GM18502 (cell line): Measurements from ENCODE around the gene OR2A7.
"Not testable (repeated sequence)": the region's sequence is repeated elsewhere in the genome, so short reads cannot be mapped to it uniquely, and the experiment has no call there.

ENCODE experiments used
- ATAC-seq: cut with Tn5 transposase; IDR thresholded peaks from one replicate; pipeline ENCODE4 v1.9.1; 2021; ENCODE audit warnings: mild to moderate bottlenecking; ENCODE audit not compliant: unreplicated experiment, poor library complexity

OR2A7 gene

DNA sequence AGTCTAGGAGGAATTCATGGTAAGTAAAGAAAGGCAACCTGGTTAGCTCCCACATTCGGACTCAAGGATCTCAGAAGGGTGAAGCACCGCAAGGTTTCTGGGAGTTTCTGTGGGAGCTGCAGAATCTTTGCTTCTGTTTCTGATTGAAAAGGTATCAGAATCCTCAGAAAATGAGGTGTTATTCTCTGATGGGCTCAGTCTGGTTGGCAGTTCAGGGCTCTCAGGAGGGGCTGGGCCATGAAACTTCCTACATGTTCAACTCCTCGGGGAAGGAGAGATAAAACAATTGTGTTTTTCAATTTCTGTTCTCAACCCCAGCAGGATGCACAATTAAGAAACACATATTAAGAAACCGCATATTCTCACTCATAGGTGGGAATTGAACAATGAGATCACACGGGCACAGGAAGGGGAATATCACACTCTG, 9.1 kb downstream of the OR2A7 start:
- no peak for ATAC-seq

DNA sequence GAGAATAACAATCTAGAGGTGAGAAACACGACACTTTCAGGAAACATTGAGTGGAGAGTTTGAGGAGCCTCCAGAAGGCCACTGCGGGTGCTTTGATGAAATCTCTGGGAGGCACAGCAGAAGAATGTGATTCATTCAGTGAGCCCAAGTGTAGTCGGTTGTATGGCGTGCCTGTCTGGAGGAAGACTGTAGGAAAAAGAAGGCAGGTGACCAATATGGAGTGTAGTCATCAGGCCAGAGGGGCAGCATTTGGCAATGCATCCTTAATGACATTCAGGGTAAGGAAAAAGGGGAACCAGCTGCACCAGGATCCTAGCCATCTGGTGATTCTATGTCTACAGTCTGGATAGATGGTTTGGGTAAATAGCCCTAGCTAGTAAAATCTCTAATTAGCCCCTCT, 12.3 kb downstream of the OR2A7 start:
- ATAC-seq = not testable (repeated sequence)

DNA sequence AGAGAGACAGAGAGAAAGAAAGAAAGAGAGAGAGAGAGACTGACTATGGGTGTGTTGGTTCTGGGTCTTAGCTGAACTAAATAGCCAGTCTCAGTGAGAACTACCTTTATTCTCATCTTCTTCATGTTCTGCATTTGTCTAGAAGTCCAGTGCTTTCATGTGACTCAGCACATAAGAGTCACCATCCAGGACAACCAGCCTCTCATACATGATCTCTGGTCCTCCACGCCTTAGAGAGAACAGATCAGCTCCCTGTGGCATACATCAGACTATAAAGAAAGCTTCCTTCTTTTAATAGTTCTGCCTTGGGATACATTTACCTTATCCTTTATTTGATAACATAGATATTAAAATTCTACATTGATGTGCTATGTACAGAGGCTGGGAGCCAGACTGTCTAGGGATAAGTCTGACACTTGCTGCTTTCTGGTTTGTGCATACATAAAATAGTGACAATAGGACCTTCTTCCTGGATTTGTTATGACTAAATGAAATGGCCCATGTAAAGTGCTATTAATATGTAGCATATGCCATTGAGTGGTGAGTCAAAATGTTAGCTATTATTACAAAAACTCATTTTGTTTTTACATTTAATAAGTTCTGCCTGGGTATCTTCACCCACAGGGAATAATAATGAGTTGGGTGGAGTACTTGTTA, 16.8 kb downstream of the OR2A7 start:
- ATAC-seq = not testable (repeated sequence)

DNA sequence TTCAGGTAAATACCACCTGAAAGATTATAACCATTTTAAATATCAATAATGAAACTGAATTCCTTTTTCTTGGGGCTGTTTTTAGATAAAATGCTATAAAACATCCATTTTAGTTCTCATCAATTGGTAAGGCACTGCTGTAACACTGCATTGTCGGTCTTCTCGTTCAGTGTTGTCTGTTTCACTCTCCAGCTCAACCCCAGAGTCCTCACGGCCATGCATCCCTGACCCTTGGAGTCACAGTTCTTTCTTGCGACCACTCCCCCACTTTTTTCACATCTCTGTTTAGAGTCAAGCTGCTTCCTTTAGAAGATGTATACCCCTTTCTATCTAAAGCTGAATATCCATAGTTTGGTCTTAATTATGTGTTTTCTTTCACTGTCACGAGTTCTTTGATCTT, 17.6 kb downstream of the OR2A7 start:
- ATAC-seq = not testable (repeated sequence)

DNA sequence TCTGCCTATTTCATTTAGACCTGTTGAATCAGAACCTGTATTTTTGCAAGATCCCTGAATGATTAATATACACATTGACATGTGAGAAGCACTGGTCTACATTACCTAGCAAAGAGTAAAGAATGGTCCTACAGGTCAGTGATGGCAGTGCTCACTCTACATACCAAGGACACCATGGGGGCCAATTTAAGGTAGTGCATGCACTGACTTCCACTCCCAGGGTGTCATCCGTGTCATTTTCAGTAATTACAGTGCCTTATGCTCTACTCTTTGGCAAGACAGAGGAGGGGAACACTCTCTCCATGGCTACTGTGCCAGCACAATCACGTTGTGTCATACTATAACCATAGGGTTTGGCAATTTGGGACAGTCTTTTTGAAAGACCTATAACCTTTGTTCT, 19.2 kb downstream of the OR2A7 start:
- ATAC-seq = not testable (repeated sequence)

- ATAC-seq = not testable (repeated sequence)
These were observed 25.2 kb downstream of the OR2A7 start, which contains the start of gene OR2A42 for GRCh38 chr7:144239365-144239764. Gene OR2A42, minus strand, starts transcription at chr7:144239605. Its CDS starts 6,762 bp downstream, at chr7:144232843.

GRCh38 chr7:144238530-144239082, 26.0 kb downstream of the OR2A7 start:
- not testable (repeated sequence) for ATAC-seq

GRCh38 chr7:144233039-144233438, 31.6 kb downstream of the OR2A7 start:
- not testable (repeated sequence) for ATAC-seq

DNA sequence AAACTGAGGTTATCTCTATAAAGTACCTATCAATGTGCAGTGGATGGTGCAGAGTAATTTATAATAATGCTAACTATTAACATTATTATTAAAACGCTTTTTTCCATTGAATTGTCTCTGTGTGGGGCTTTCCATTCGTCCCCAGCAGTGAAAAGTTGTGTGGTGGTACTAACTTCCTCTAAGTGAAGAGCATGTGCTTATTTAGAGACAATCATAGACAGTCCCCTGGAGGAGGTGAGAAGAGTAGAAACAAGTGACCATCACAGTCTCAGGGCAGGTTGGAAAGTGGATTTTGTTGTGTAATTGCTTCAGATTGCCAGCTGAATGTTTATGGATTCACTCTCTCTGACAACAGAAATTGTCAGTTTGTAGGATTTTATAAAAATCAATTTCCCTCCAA, 33.6 kb downstream of the OR2A7 start:
- not testable (repeated sequence) for ATAC-seq

GRCh38 chr7:144228810-144229209, 35.8 kb downstream of the OR2A7 start:
- ATAC-seq = not testable (repeated sequence)

DNA sequence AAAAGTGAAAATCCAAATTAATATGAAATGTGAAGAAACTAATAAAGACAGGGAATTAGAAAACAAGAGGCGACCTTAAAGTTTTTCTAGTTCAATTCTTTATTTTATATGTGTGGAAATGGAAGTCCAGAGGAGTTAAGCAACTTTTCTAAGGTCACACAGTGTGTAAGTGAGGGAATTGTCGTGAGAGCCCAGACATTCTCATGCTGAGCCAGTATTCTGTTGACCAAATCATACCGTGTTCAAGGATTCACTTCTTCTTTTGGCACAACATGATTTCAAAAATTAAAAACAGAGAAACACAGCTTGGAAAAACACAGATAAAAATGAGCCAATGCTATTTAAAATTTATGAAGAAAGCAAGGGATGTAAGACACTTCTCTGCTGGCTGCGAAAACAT, 37.7 kb downstream of the OR2A7 start:
- ATAC-seq = not testable (repeated sequence)

- not testable (repeated sequence) for ATAC-seq
These were observed 40.9 kb downstream of the OR2A7 start for GRCh38 chr7:144223675-144224074.

GRCh38 chr7:144220531-144220930, 44.1 kb downstream of the OR2A7 start:
- not testable (repeated sequence) for ATAC-seq

DNA sequence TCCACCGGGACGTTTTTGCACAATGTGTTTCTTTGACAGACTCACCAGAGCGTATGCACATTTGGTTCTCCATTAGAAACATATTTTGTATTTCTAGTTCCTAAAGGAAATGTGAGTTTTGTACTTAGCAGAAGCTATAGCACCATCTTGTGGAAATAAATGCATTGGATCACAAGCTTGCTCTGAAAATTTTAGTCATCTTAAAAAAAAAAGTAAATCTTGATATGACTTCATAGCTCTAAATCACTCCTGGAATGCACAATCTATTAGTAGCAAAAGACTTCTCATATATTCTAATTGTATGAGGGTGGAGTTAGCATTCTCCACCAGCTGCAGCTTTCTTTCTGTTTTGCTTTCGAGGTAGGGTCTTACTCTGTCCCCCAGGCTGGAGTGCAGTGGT, 45.4 kb downstream of the OR2A7 start:
- ATAC-seq = peak; percentile 64

DNA sequence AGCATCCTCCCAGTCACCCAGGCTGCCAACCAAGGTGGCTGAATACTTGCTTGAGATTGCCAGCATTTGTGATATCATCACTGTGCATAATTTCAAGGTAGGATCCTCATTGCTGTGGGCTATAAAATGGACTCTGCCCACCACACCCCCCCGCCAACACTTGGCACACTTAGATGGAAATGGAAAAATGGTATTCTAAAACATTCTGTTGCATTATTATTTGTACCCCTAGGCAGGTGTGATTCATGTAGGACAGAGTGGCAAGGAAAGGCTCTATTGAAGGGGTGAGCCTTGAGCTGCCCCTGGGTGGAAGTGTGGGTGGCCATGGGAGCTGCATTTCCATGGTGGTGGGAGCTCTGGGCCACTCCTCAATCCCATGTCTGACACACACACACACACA, 46.0 kb downstream of the OR2A7 start:
- not testable (repeated sequence) for ATAC-seq

GRCh38 chr7:144217200-144217599, 47.4 kb downstream of the OR2A7 start:
- ATAC-seq = not testable (repeated sequence)
